Fibroblast of skin of back (primary cell): ENCODE measurements around the gene CT45A7. TPM values are rescaled to one million over a fixed set of nuclear protein-coding genes. Genes with fewer than 3 reads are reported as not detected.
"Not testable (repeated sequence)": the region's sequence is repeated elsewhere in the genome, so short reads cannot be mapped to it uniquely, and the experiment has no call there.

Experiments
- DNase-seq: peaks from one replicate; pipeline ENCODE4 v3.0.0-alpha.2; 2013
- polyA plus RNA-seq, 2 experiments: library from polyadenylated mRNA; unstranded; fragments of 120-200 nt; gene quantifications; one replicate each; pipeline ENCODE4 v1.2.1, GENCODE V29; 2013; ENCODE audit not compliant: insufficient read length in 2 of 2

CT45A7 gene
- polyA plus RNA-seq (2013, experiment 1 of 2; ENCODE audit: insufficient read length) = not detected
- polyA plus RNA-seq (2013, experiment 2 of 2; ENCODE audit: insufficient read length) = not detected

DNA sequence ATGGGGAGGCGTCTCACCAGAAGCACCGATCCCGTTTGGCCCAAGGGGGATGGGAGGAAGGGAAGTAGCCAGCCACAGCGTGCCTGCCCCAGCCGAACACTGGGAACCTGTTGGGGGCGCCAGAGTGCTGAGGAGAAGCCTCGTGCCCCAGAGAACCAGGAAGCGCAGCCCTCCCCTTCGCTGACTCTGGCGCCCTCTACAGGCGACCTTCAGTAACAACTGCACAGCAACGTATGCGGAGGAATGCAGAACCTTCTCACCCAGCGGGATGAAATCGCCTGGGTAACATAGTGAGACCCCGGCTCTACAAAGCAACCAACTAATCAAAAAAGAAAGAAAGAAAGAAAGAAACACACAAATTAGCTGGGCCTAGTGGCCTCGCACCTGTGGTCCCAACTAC, at the start of gene CT45A7:
CT45A7 (minus strand) TSS at position 101 of the 400 bp plus-strand sequence. CDS start 3,747 bp downstream, outside the sequence.
- DNase-seq = not testable (repeated sequence)

GRCh38 chrX:135882741-135883140, 45.7 kb upstream of the CT45A7 start:
- not testable (repeated sequence) for DNase-seq

GRCh38 chrX:135871712-135872111, 34.6 kb upstream of the CT45A7 start, which contains the start of gene CT45A9:
TSS of gene CT45A9 (minus strand) at chrX:135871812. CDS start at chrX:135868061, 3,751 bp downstream.
- not testable (repeated sequence) for DNase-seq

- DNase-seq = not testable (repeated sequence)
Measured at GRCh38 chrX:135854438-135854837, 17.4 kb upstream of the CT45A7 start, which contains the start of gene CT45A8. TSS of gene CT45A8 (minus strand) at chrX:135854538. CDS start at chrX:135850783, 3,755 bp downstream.

GRCh38 chrX:135819912-135820311, 17.2 kb downstream of the CT45A7 start, which contains the start of gene CT45A2:
TSS of gene CT45A2 (minus strand) at chrX:135820012. CDS start at chrX:135816265, 3,747 bp downstream.
- not testable (repeated sequence) for DNase-seq

DNA sequence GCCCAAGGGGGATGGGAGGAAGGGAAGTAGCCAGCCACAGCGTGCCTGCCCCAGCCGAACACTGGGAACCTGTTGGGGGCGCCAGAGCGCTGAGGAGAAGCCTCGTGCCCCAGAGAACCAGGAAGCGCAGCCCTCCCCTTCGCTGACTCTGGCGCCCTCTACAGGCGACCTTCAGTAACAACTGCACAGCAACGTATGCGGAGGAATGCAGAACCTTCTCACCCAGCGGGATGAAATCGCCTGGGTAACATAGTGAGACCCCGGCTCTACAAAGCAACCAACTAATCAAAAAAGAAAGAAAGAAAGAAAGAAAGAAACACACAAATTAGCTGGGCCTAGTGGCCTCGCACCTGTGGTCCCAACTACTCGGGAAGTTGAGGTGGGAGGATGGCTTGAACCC, 34.4 kb downstream of the CT45A7 start, which contains the start of gene CT45A6:
CT45A6 (minus strand) TSS at position 101 of the 400 bp plus-strand sequence. CDS start 3,794 bp downstream, outside the sequence.
- DNase-seq = not testable (repeated sequence)

GRCh38 chrX:135785403-135785802, 51.7 kb downstream of the CT45A7 start, which contains the start of gene CT45A5:
TSS of gene CT45A5 (minus strand) at chrX:135785503. CDS start at chrX:135781729, 3,774 bp downstream.
- not testable (repeated sequence) for DNase-seq
